HepG2 (cell line): ENCODE results near the gene BAG5. TPM values are rescaled to one million over a fixed set of nuclear protein-coding genes. Genes with fewer than 3 reads are reported as not detected.

Experiments
- ATAC-seq: fragments of 200-7000 bp; cut with Tn5 transposase; 3 replicates; pipeline ENCODE4 v1.9.1; 2020; ENCODE audit warnings: mild to moderate bottlenecking, moderate library complexity
- BruUV-seq: library from RNA; stranded (reverse); fragments of 400-500 nt; replicated peaks from 2 replicates; lab custom pipeline; 2021; lab: Mats Ljungman, UMichigan
- CTCF ChIA-PET: fragments of 300-600 bp; formaldehyde crosslinking; extraction: SDS; loops from one replicate; lab custom pipeline; 2021; ENCODE audit warnings: low total read pairs, inconsistent platforms, low intra/inter-chr PET ratio; lab: Yijun Ruan, JAX
- POLR2A ChIA-PET: fragments of 350-600 bp; sonication (Branson Sonifier 250); formaldehyde crosslinking; loops from one replicate; lab custom pipeline; 2020; ENCODE audit warnings: antibody characterized with exemption, inconsistent platforms; lab: Yijun Ruan, JAX
- DNase-seq: peaks from one replicate; pipeline ENCODE4 v3.0.0-alpha.2; 2015; ENCODE audit warnings: low spot score
- FAIRE-seq: peaks from 3 replicates; lab custom pipeline; 2011; peaks lifted over from hg19 to GRCh38; lab: Jason Lieb, UNC
- H2AFZ ChIP-seq: one replicate; pipeline ENCODE4 v1.6.1; 2011; ENCODE audit warnings: low read length, inconsistent platforms
- H3K27ac ChIP-seq: fragments of 300-600 bp; 3 replicates; pipeline ENCODE4 v1.8.0; 2011; ENCODE audit warnings: mixed run types, mild to moderate bottlenecking, mixed read lengths, low read length, inconsistent platforms; ENCODE audit not compliant: insufficient read depth; ENCODE audit errors: extremely low read length
- H3K27me3 ChIP-seq, 2 experiments: fragments of 200-600 bp in 1 of 2; 2 replicates in 1 of 2; 3 replicates in 1 of 2; pipeline versions ENCODE4 v1.6.0 to v1.8.0; 2011; ENCODE audit warnings: low read length in 2 of 2, mild to moderate bottlenecking in 2 of 2, moderate library complexity in 2 of 2, inconsistent platforms in 1 of 2; ENCODE audit not compliant: insufficient read depth in 2 of 2, control insufficient read depth in 1 of 2
- H3K36me3 ChIP-seq, 2 experiments: fragments of 200-600 bp in 1 of 2; replicated peaks in 1 of 2; 2 replicates in 1 of 2; 3 replicates in 1 of 2; pipeline versions ENCODE4 v1.5.1 to v1.8.0; 2011; ENCODE audit warnings: low read length in 2 of 2, inconsistent platforms in 1 of 2; ENCODE audit not compliant: insufficient read depth in 2 of 2, control insufficient read depth in 1 of 2
- H3K4me1 ChIP-seq: 2 replicates; pipeline ENCODE4 v1.5.1; 2012; ENCODE audit warnings: low read length, inconsistent platforms; ENCODE audit not compliant: insufficient read depth
- H3K4me2 ChIP-seq: 2 replicates; pipeline ENCODE4 v1.6.0; 2011; ENCODE audit warnings: low read depth, low read length, inconsistent platforms
- H3K4me3 ChIP-seq, 3 experiments: fragments of 200-600 bp in 1 of 3; sonication (generic), shearing (Covaris generic) in 1 of 3; replicated peaks in 1 of 3; 2 replicates each; pipeline ENCODE4 v1.5.1; 2011 to 2016; ENCODE audit warnings: low read length in 3 of 3, inconsistent platforms in 2 of 3, low read depth in 2 of 3, mild to moderate bottlenecking in 2 of 3, control low read depth in 1 of 3, mixed read lengths in 1 of 3; ENCODE audit not compliant: insufficient read depth in 1 of 3
- H3K79me2 ChIP-seq: one replicate; pipeline ENCODE4 v1.6.1; 2011; ENCODE audit warnings: low read length, inconsistent platforms; ENCODE audit not compliant: insufficient read depth
- H3K9ac ChIP-seq: 2 replicates; pipeline ENCODE4 v1.6.0; 2011; ENCODE audit warnings: mild to moderate bottlenecking, low read depth, low read length, inconsistent platforms; ENCODE audit not compliant: insufficient read depth
- H3K9me3 ChIP-seq: 2 replicates; pipeline ENCODE4 v1.5.1; 2012; ENCODE audit warnings: mild to moderate bottlenecking, low read length
- H4K20me1 ChIP-seq: 2 replicates; pipeline ENCODE4 v1.6.0; 2011; ENCODE audit warnings: inconsistent platforms, mild to moderate bottlenecking, low read length, moderate library complexity; ENCODE audit not compliant: insufficient read depth
- BCLAF1 ChIP-seq: fragments of 450-650 bp; IDR thresholded peaks from 2 replicates; pipeline ENCODE4 v1.6.1; 2017; ENCODE audit warnings: mild to moderate bottlenecking
- FOSL1 ChIP-seq: sonication (generic); formaldehyde crosslinking; IDR thresholded peaks from 2 replicates; pipeline ENCODE4 v1.9.0; 2021; ENCODE audit warnings: missing genetic modification reagents, borderline replicate concordance
- HNRNPH1 ChIP-seq: fragments of 200-400 bp; formaldehyde crosslinking; optimal IDR thresholded peaks from 2 replicates; pipeline ENCODE3; 2017; ENCODE audit warnings: mild to moderate bottlenecking, low read depth, low read length
- KAT7 ChIP-seq: IDR thresholded peaks from 2 replicates; pipeline ENCODE4 v1.6.1; 2018; ENCODE audit warnings: borderline replicate concordance, missing compliant biosample characterization
- MZF1 ChIP-seq: sonication (generic); formaldehyde crosslinking; IDR thresholded peaks from 2 replicates; pipeline ENCODE4 v1.8.1; 2023; ENCODE audit warnings: mild to moderate bottlenecking, missing genetic modification reagents, borderline replicate concordance
- PCBP2 ChIP-seq: fragments of 200-400 bp; formaldehyde crosslinking; optimal IDR thresholded peaks from 2 replicates; pipeline ENCODE3; 2018; ENCODE audit warnings: low read length, low read depth; ENCODE audit not compliant: poor library complexity, severe bottlenecking
- SRSF4 ChIP-seq: fragments of 200-400 bp; formaldehyde crosslinking; IDR thresholded peaks from one replicate; pipeline ENCODE4 v1.6.1; 2018; ENCODE audit warnings: mild to moderate bottlenecking, low read depth, low read length, moderate library complexity; ENCODE audit not compliant: poor library complexity, severe bottlenecking
- ZBTB34 ChIP-seq: sonication (generic); formaldehyde crosslinking; IDR thresholded peaks from 2 replicates; pipeline ENCODE4 v1.8.0; 2022; ENCODE audit warnings: mild to moderate bottlenecking, missing genetic modification reagents
- ZFAT ChIP-seq: sonication (generic); formaldehyde crosslinking; conservative IDR thresholded peaks from 2 replicates; pipeline ENCODE4 v1.8.1; 2023; ENCODE audit warnings: missing genetic modification reagents, inconsistent platforms
- ZNF503 ChIP-seq: sonication (generic); formaldehyde crosslinking; IDR thresholded peaks from 2 replicates; pipeline ENCODE4 v1.4.0; 2020; ENCODE audit warnings: missing genetic modification reagents
- ZNF687 ChIP-seq: sonication (generic); formaldehyde crosslinking; IDR thresholded peaks from 2 replicates; pipeline ENCODE4 v1.5.1; 2020; ENCODE audit warnings: mild to moderate bottlenecking, missing genetic modification reagents, moderate library complexity
- ZNF788 ChIP-seq: sonication (generic); formaldehyde crosslinking; IDR thresholded peaks from 2 replicates; pipeline ENCODE4 v1.5.0; 2020; ENCODE audit warnings: mild to moderate bottlenecking, missing genetic modification reagents, borderline replicate concordance
- WGBS: methylation state at CpG from one replicate; pipeline ENCODE4 v1.1.6; 2017; ENCODE audit warnings: low lambda C conversion rate; 5-methylcytosine and 5-hydroxymethylcytosine counted together
- in situ Hi-C: cut with HindIII; loops from 2 replicates; pipeline ENCODE4 v1.10.0; 2017; ENCODE audit warnings: low pct_unique_long_range_greater_than_20kb; ENCODE audit not compliant: extremely low pct_ligation_motif_present
- intact Hi-C: fragments of 100-400 bp; cut with micrococcal nuclease; formaldehyde crosslinking; loops from one replicate; pipeline ENCODE4 v1.10.0; 2022; ENCODE audit not compliant: unreplicated experiment
- polyA plus RNA-seq, 8 experiments: library from polyadenylated mRNA; depleted of rRNA in 3 of 8; stranded (reverse) in 7 of 8; unstranded in 1 of 8; fragments of >200 nt; fragmentation: Illumina TruSeq in 4 of 8; extraction: Trizol in 4 of 8; gene quantifications; 2 replicates each; pipeline versions ENCODE4 v1.2.1 to v1.2.3, GENCODE V29; 2011 to 2016; ENCODE audit warnings: low read depth in 4 of 8, missing spikeins in 1 of 8, mixed read lengths in 1 of 8; ENCODE audit not compliant: insufficient read depth in 1 of 8
- total RNA-seq, 5 experiments: library from RNA; depleted of rRNA; stranded (reverse); fragments of >200 nt; fragmentation: Illumina TruSeq; extraction: Trizol; gene quantifications; 2 replicates each; pipeline ENCODE4 v1.2.3, GENCODE V29; 2016; ENCODE audit warnings: low read depth in 1 of 5

The BAG5 gene
- total and polyA plus RNA-seq, 2 of the 13 experiments (the other 11 are each of a cell fraction or from before 2014, with no cell fraction given), result 3.5 to 21.0 TPM

- ChIA-PET CTCF (no interaction called here), POLR2A (interaction anchor here (1.9 kb wide), 1 partner anchor 18 kb away, joined by 15 read pairs; the partner anchor contains the start of gene TRMT61A)
- no peak for DNase-seq
- no peak overlapping the region for H3K27ac ChIP-seq
- H3K4me1 ChIP-seq, result peaks cover 25% of the 10 kb centered on the region
- 97% methylated on average over 11 of the region's 11 CpGs for WGBS
- no peak for ATAC-seq
- H4K20me1 ChIP-seq, result no peaks in the 10 kb centered on the region
- H3K4me3 ChIP-seq, result no peak overlapping the region
- H3K27me3 ChIP-seq, result no peaks in the 10 kb centered on the region
- in situ Hi-C loops (no loop called here), intact Hi-C loops (no loop called here)
- H2AFZ ChIP-seq, result no peak overlapping the region
- BruUV-seq, result no TSS peak
- no peaks in the 10 kb centered on the region for H3K9me3 ChIP-seq
- H3K79me2 ChIP-seq, result no peaks in the 10 kb centered on the region
- no peak for FAIRE-seq
- peaks cover 4 to 12% of the 10 kb centered on the region in 2 experiments; a peak in 3 of 5 replicates for H3K36me3 ChIP-seq
- H3K9ac ChIP-seq, result no peak overlapping the region
- no peak overlapping the region for H3K4me2 ChIP-seq
- TF ChIP-seq ZNF687 (no peak), SRSF4 (no peak), HNRNPH1 (no peak), ZBTB34 (CRISPR knock-in tag) (no peak), BCLAF1 (no peak), FOSL1 (CRISPR knock-in tag) (no peak), KAT7 (no peak), ZNF788 (CRISPR knock-in tag) (no peak), MZF1 (CRISPR knock-in tag) (no peak), PCBP2 (no peak), ZFAT (no peak), ZNF503 (CRISPR knock-in tag) (no peak)
Observed at GRCh38 chr14:103509864-103510723, 52.4 kb downstream of the BAG5 start.
